Muscle of leg (tissue), 11 donors: Measurements from ENCODE around the gene DDX54. TPM values are rescaled to one million over a fixed set of nuclear protein-coding genes. Genes with fewer than 3 reads are reported as not detected.
"Not testable (repeated sequence)": the region's sequence is repeated elsewhere in the genome, so short reads cannot be mapped to it uniquely, and the experiment has no call there.

ENCODE experiments used
- DNase-seq: peaks from one replicate; pipeline ENCODE4 v3.0.0; 2013
- H3K27ac ChIP-seq: one replicate; pipeline ENCODE4 v1.5.1; 2013; ENCODE audit warnings: mild to moderate bottlenecking, low read length, control low read depth
- H3K27me3 ChIP-seq: one replicate; pipeline ENCODE4 v1.6.1; 2013; ENCODE audit warnings: low read length; ENCODE audit not compliant: control insufficient read depth, insufficient read depth
- H3K36me3 ChIP-seq: one replicate; pipeline ENCODE4 v1.6.1; 2013; ENCODE audit warnings: low read length; ENCODE audit not compliant: control insufficient read depth, insufficient read depth
- H3K4me1 ChIP-seq: one replicate; pipeline ENCODE4 v1.6.1; 2013; ENCODE audit warnings: low read length; ENCODE audit not compliant: control insufficient read depth, insufficient read depth
- H3K4me3 ChIP-seq: one replicate; pipeline ENCODE4 v1.5.1; 2013; ENCODE audit warnings: low read length, control low read depth
- H3K9me3 ChIP-seq: replicated peaks from 2 replicates; pipeline ENCODE4 v1.6.1; 2013; ENCODE audit warnings: low read depth, low read length; ENCODE audit not compliant: control insufficient read depth
- WGBS: methylation state at CpG from one replicate; pipeline ENCODE4 v1.1.5; 2013; ENCODE audit warnings: missing lambda C conversion rate; ENCODE audit not compliant: insufficient coverage; 5-methylcytosine and 5-hydroxymethylcytosine counted together
- polyA plus RNA-seq, 8 donors: library from polyadenylated mRNA; unstranded; fragments of 120-200 nt; gene quantifications; one replicate each; pipeline versions ENCODE4 v1.2.1 to v1.2.3, GENCODE V29; 2013; ENCODE audit warnings: inconsistent platforms in 1 of 8, low replicate concordance in 1 of 8; ENCODE audit not compliant: insufficient read length in 8 of 8, insufficient read depth in 1 of 8
- total RNA-seq: library from RNA; stranded (reverse); fragments of 120-200 nt; gene quantifications from one replicate; pipeline ENCODE4 v1.2.4, GENCODE V29; 2013

DDX54 gene
- total and polyA plus RNA-seq, 9 donors = 20.7 to 80.8 (median 72.7) TPM

GRCh38 chr12:113220593-113221180 is 35.4 kb upstream of the DDX54 start:
- 0% methylated on average over 17 of the region's 23 CpGs for WGBS
- H3K36me3 ChIP-seq = no peaks in the 10 kb centered on the region
- no peak for DNase-seq
- peaks cover 29% of the 10 kb centered on the region for H3K4me1 ChIP-seq
- no peaks in the 10 kb centered on the region for H3K27me3 ChIP-seq
- no peaks in the 10 kb centered on the region for H3K9me3 ChIP-seq
- peak overlapping the region; percentile 76 for H3K27ac ChIP-seq
- H3K4me3 ChIP-seq = peak overlapping the region; percentile 79

GRCh38 chr12:113216027-113216426 is 30.7 kb upstream of the DDX54 start:
- H3K4me3 ChIP-seq = no peak overlapping the region
- peaks cover 6% of the 10 kb centered on the region for H3K4me1 ChIP-seq
- whole genome bisulfite sequencing = no CpG with 5 or more reads among the region's 2 CpGs
- H3K27me3 ChIP-seq = no peaks in the 10 kb centered on the region
- no peak for DNase-seq
- H3K27ac ChIP-seq = no peak overlapping the region
- no peaks in the 10 kb centered on the region for H3K36me3 ChIP-seq
- H3K9me3 ChIP-seq = no peaks in the 10 kb centered on the region

- no peaks in the 10 kb centered on the region for H3K27me3 ChIP-seq
- H3K27ac ChIP-seq = no peak overlapping the region
- no peaks in the 10 kb centered on the region for H3K4me1 ChIP-seq
- H3K36me3 ChIP-seq = no peaks in the 10 kb centered on the region
- H3K4me3 ChIP-seq = no peak overlapping the region
- peak; percentile 84 for DNase-seq
- no CpG with 5 or more reads among the region's 5 CpGs for WGBS
- H3K9me3 ChIP-seq = no peaks in the 10 kb centered on the region
These were observed 29.7 kb upstream of the DDX54 start for GRCh38 chr12:113214895-113215400.

- Histone ChIP-seq H3K4me1 (peaks cover 9% of the 10 kb centered on the region), H3K27me3 (no peaks in the 10 kb centered on the region), H3K36me3 (no peaks in the 10 kb centered on the region), H3K4me3 (no peak overlapping the region), H3K27ac (no peak overlapping the region), H3K9me3 (no peaks in the 10 kb centered on the region)
- WGBS = no CpG with 5 or more reads among the region's 6 CpGs
- DNase-seq = no peak
These were observed 25.9 kb upstream of the DDX54 start for GRCh38 chr12:113211160-113211559.

GRCh38 chr12:113208041-113208934 is 23.0 kb upstream of the DDX54 start:
- WGBS = 60% methylated on average over 7 of the region's 10 CpGs
- Histone ChIP-seq H3K27ac (peak overlapping the region; percentile 51), H3K4me1 (peaks cover 9% of the 10 kb centered on the region), H3K36me3 (no peaks in the 10 kb centered on the region), H3K4me3 (no peak overlapping the region), H3K9me3 (no peaks in the 10 kb centered on the region), H3K27me3 (no peaks in the 10 kb centered on the region)
- DNase-seq = peak; percentile 81

- 59% methylated on average over 4 of the region's 6 CpGs for WGBS
- peaks cover 9% of the 10 kb centered on the region for H3K4me1 ChIP-seq
- H3K9me3 ChIP-seq = no peaks in the 10 kb centered on the region
- H3K4me3 ChIP-seq = no peak overlapping the region
- no peaks in the 10 kb centered on the region for H3K27me3 ChIP-seq
- no peak for DNase-seq
- no peaks in the 10 kb centered on the region for H3K36me3 ChIP-seq
- H3K27ac ChIP-seq = no peak overlapping the region
These were observed 22.3 kb upstream of the DDX54 start for GRCh38 chr12:113207613-113208040.

GRCh38 chr12:113206802-113207201 is 21.5 kb upstream of the DDX54 start:
- not testable (repeated sequence) for H3K9me3 ChIP-seq, H3K4me1 ChIP-seq, DNase-seq, H3K4me3 ChIP-seq, H3K27ac ChIP-seq, H3K27me3 ChIP-seq, H3K36me3 ChIP-seq
- WGBS = 100% methylated on average over 1 of the region's 5 CpGs

GRCh38 chr12:113204804-113205203 is 19.5 kb upstream of the DDX54 start:
- no peaks in the 10 kb centered on the region for H3K27me3 ChIP-seq
- WGBS = 83% methylated on average over 2 of the region's 3 CpGs
- H3K27ac ChIP-seq = no peak overlapping the region
- H3K4me1 ChIP-seq = peaks cover 9% of the 10 kb centered on the region
- H3K36me3 ChIP-seq = no peaks in the 10 kb centered on the region
- H3K9me3 ChIP-seq = no peaks in the 10 kb centered on the region
- H3K4me3 ChIP-seq = no peak overlapping the region
- no peak for DNase-seq

- DNase-seq = no peak
- H3K36me3 ChIP-seq = no peaks in the 10 kb centered on the region
- H3K9me3 ChIP-seq = no peaks in the 10 kb centered on the region
- no peak overlapping the region for H3K27ac ChIP-seq
- 94% methylated on average over 6 of the region's 8 CpGs for WGBS
- no peaks in the 10 kb centered on the region for H3K27me3 ChIP-seq
- peaks cover 9% of the 10 kb centered on the region for H3K4me1 ChIP-seq
- no peak overlapping the region for H3K4me3 ChIP-seq
These were observed 18.8 kb upstream of the DDX54 start for GRCh38 chr12:113203852-113204760.
